Measurements from ENCODE around the gene NSD2. TPM values are rescaled to one million over a fixed set of nuclear protein-coding genes. Genes with fewer than 3 reads are reported as not detected.

The NSD2 gene
- total and polyA plus RNA-seq, 3 donors from 2014 or later, result 108 to 144 (median 124) TPM

DNA sequence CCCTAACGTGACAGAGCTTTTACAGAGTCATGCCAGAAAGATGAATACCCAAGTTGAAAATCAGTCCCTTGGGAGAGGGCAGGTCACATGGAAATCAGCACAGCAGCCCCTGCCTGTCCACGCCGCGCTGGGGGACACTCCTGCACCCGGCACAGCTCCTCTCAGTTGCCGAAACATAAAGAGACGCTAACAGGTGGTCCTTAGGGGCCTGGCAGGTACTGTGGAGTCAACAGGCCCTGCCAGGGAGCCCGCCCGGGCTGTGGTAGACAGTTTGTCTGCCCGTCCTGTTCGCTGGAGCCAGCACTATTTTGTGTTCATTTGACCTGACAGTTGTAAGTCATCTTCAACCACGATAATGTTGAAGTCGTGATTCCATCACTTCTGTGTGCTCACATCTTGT is 107.0 kb downstream of the NSD2 start:
- 61 to 77% methylated on average over 13 of the region's 13 CpGs for WGBS, 2 donors

DNA sequence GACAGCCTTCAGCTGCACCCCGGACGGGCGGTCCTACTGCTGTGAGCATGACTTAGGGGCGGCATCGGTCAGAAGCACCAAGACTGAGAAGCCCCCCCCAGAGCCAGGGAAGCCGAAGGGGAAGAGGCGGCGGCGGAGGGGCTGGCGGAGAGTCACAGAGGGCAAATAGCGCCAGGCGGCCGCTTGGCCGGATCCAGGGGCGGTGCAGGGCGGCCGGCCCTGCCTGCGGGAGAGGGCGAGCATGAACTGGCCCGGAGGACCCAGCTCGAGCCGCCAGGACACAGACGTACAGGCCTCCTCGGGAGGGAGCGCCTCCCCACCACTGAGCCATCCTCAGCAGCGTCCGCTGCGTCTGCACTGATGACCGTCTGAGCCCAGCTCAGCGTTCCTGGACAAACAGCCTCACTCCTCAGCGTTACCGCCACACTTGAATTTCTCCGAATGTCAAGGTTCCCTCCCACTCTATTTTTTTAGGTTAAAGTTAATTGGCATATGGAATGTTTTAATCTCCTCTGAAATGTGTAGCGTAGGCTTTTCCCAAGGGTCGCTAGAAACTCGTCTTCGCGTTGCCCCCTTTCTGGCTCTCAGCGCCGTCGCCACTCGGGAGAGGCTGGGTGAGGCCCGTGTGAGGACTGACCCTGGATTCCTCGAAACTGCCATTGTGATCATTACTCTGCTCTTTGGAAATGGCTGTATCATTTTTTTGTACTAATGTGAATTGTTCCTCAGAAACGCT is 107.7 kb downstream of the NSD2 start:
- H3K36me3 ChIP-seq (ENCODE audit: low read depth, missing control alignments), result no peaks in the 10 kb centered on the region
- no peaks in the 10 kb centered on the region for H3K27me3 ChIP-seq
- no peak overlapping the region for H3K27ac ChIP-seq
- no peak for DNase-seq
- no peaks in the 10 kb centered on the region for H3K4me1 ChIP-seq
- TF ChIP-seq, protein P1, sequence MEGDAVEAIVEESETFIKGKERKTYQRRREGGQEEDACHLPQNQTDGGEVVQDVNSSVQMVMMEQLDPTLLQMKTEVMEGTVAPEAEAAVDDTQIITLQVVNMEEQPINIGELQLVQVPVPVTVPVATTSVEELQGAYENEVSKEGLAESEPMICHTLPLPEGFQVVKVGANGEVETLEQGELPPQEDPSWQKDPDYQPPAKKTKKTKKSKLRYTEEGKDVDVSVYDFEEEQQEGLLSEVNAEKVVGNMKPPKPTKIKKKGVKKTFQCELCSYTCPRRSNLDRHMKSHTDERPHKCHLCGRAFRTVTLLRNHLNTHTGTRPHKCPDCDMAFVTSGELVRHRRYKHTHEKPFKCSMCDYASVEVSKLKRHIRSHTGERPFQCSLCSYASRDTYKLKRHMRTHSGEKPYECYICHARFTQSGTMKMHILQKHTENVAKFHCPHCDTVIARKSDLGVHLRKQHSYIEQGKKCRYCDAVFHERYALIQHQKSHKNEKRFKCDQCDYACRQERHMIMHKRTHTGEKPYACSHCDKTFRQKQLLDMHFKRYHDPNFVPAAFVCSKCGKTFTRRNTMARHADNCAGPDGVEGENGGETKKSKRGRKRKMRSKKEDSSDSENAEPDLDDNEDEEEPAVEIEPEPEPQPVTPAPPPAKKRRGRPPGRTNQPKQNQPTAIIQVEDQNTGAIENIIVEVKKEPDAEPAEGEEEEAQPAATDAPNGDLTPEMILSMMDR (IDR thresholded peaks at IDR 0.05), result no peak
- TF ChIP-seq POLR2A (IDR thresholded peaks at IDR 0.05), result no peak
- intact Hi-C loops (cut with DNase I; ENCODE audit: low total_unique reads), result no loop called here
- 69 to 74% methylated on average over 39 to 44 of the region's 45 CpGs for WGBS, 2 donors
- H3K9me3 ChIP-seq, result no peaks in the 10 kb centered on the region
- peak overlapping the region; percentile 18 to 21 for H3K4me3 ChIP-seq

More for the DNA sequence above, 107.0 kb downstream of the NSD2 start:
- no peaks in the 10 kb centered on the region for H3K27me3 ChIP-seq
- DNase-seq, result no peak
- intact Hi-C loops (cut with DNase I; ENCODE audit: low total_unique reads), result no loop called here
- peak overlapping the region in 1 of 2 donors; percentile 18 for H3K4me3 ChIP-seq
- no peaks in the 10 kb centered on the region for H3K4me1 ChIP-seq
- TF ChIP-seq POLR2A (IDR thresholded peaks at IDR 0.05), result no peak
- TF ChIP-seq, protein P1 (IDR thresholded peaks at IDR 0.05), result no peak
- no peaks in the 10 kb centered on the region for H3K9me3 ChIP-seq
- no peaks in the 10 kb centered on the region for H3K36me3 ChIP-seq (ENCODE audit: low read depth, missing control alignments)
- H3K27ac ChIP-seq, result no peak overlapping the region

DNA sequence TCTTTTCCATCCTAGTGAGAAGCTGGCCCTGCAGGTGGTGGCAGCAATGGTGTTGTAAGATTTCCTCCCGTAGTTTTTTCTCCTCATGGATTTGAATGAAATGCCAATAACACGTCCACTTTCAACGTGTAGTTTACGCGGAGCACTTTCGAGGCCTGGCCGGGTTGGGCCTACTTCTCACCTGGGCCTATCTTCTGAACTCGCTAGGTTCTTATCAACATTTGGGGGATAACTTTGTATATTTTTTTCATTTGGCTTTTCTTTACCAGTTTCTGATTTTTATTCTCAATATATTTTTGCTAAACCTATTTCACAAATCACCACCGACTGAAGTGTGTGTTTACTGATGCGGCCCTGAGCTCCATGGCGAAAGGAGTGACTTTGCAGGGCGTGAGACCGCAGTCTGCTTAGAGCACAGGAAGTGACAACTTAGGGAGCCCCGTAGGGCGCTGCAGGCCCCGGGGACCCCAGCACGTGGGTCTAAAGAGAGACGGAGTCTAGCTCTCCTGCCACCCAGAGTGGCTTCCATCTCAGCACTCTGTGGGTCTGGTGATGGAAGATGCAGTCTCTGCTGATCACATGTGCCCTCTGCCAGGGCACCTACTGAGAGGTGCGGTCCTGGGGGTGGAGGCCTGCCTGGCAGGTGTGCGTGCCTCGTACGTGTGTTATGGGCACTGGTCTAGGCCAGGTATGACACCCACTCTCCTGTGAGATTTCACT is 108.4 kb downstream of the NSD2 start:
- peak overlapping the region; percentile 18 to 21 for H3K4me3 ChIP-seq
- no peaks in the 10 kb centered on the region for H3K36me3 ChIP-seq (ENCODE audit: low read depth, missing control alignments)
- H3K27ac ChIP-seq, result no peak overlapping the region
- DNase-seq, result no peak
- intact Hi-C loops (cut with DNase I; ENCODE audit: low total_unique reads), result no loop called here
- no peaks in the 10 kb centered on the region for H3K27me3 ChIP-seq
- no peaks in the 10 kb centered on the region for H3K9me3 ChIP-seq
- TF ChIP-seq, protein P1 (IDR thresholded peaks at IDR 0.05), result no peak
- TF ChIP-seq POLR2A (IDR thresholded peaks at IDR 0.05), result no peak
- peaks cover 6% of the 10 kb centered on the region for H3K4me1 ChIP-seq
- WGBS, 2 donors, result 51 to 68% methylated on average over 21 to 22 of the region's 22 CpGs

DNA sequence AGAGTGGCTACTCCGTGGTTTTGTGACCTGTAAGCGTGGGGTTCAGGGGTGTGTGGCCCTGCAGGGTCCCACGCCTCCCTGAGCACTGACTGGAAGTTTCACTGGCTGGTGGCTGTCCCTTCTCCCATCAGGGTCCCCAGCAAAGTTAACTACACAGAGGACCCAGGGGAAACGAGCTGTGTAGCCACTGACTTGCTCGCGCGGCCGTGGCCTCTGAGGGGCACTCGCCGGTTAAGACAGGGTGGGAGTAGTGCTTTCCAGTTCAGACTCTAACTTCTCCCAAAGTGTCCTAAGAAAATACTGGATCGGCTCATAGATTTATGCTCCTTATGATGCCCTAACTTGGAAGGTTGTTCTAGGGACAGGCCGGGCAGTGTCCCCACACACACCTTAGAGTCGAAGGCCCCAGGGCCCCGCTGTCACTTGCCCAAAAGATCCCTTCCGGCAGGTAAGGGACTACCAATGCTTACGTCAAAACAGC is 109.4 kb downstream of the NSD2 start:
- Histone ChIP-seq H3K36me3 (ENCODE audit: low read depth, missing control alignments) (no peaks in the 10 kb centered on the region), H3K4me3 (no peak overlapping the region), H3K9me3 (no peaks in the 10 kb centered on the region), H3K27me3 (no peaks in the 10 kb centered on the region), H3K27ac (no peak overlapping the region), H3K4me1 (peaks cover 7% of the 10 kb centered on the region)
- WGBS, 2 donors, result 90 to 91% methylated on average over 14 to 16 of the region's 16 CpGs
- intact Hi-C loops (cut with DNase I; ENCODE audit: low total_unique reads), result no loop called here
- no peak for DNase-seq
- TF ChIP-seq, protein P1 (IDR thresholded peaks at IDR 0.05), result no peak
- TF ChIP-seq POLR2A (IDR thresholded peaks at IDR 0.05), result no peak

All from testis (tissue), 3 donors.